HepG2 (cell line): Measurements from ENCODE around the gene DENND4C. TPM values are rescaled to one million over a fixed set of nuclear protein-coding genes. Genes with fewer than 3 reads are reported as not detected.

Source experiments
- ATAC-seq: fragments of 200-7000 bp; cut with Tn5 transposase; 3 replicates; pipeline ENCODE4 v1.9.1; 2020; ENCODE audit warnings: mild to moderate bottlenecking, moderate library complexity
- BruUV-seq: library from RNA; stranded (reverse); fragments of 400-500 nt; replicated peaks from 2 replicates; lab custom pipeline; 2021; lab: Mats Ljungman, UMichigan
- CTCF ChIA-PET: fragments of 300-600 bp; formaldehyde crosslinking; extraction: SDS; loops from one replicate; lab custom pipeline; 2021; ENCODE audit warnings: low total read pairs, inconsistent platforms, low intra/inter-chr PET ratio; lab: Yijun Ruan, JAX
- POLR2A ChIA-PET: fragments of 350-600 bp; sonication (Branson Sonifier 250); formaldehyde crosslinking; loops from one replicate; lab custom pipeline; 2020; ENCODE audit warnings: antibody characterized with exemption, inconsistent platforms; lab: Yijun Ruan, JAX
- DNase-seq: peaks from one replicate; pipeline ENCODE4 v3.0.0-alpha.2; 2015; ENCODE audit warnings: low spot score
- FAIRE-seq: peaks from 3 replicates; lab custom pipeline; 2011; peaks lifted over from hg19 to GRCh38; lab: Jason Lieb, UNC
- H2AFZ ChIP-seq: one replicate; pipeline ENCODE4 v1.6.1; 2011; ENCODE audit warnings: low read length, inconsistent platforms
- H3K27ac ChIP-seq: fragments of 300-600 bp; 3 replicates; pipeline ENCODE4 v1.8.0; 2011; ENCODE audit warnings: mixed run types, mild to moderate bottlenecking, mixed read lengths, low read length, inconsistent platforms; ENCODE audit not compliant: insufficient read depth; ENCODE audit errors: extremely low read length
- H3K27me3 ChIP-seq, 2 experiments: fragments of 200-600 bp in 1 of 2; 2 replicates in 1 of 2; 3 replicates in 1 of 2; pipeline versions ENCODE4 v1.6.0 to v1.8.0; 2011; ENCODE audit warnings: low read length in 2 of 2, mild to moderate bottlenecking in 2 of 2, moderate library complexity in 2 of 2, inconsistent platforms in 1 of 2; ENCODE audit not compliant: insufficient read depth in 2 of 2, control insufficient read depth in 1 of 2
- H3K36me3 ChIP-seq, 2 experiments: fragments of 200-600 bp in 1 of 2; replicated peaks in 1 of 2; 2 replicates in 1 of 2; 3 replicates in 1 of 2; pipeline versions ENCODE4 v1.5.1 to v1.8.0; 2011; ENCODE audit warnings: low read length in 2 of 2, inconsistent platforms in 1 of 2; ENCODE audit not compliant: insufficient read depth in 2 of 2, control insufficient read depth in 1 of 2
- H3K4me1 ChIP-seq: 2 replicates; pipeline ENCODE4 v1.5.1; 2012; ENCODE audit warnings: low read length, inconsistent platforms; ENCODE audit not compliant: insufficient read depth
- H3K4me2 ChIP-seq: 2 replicates; pipeline ENCODE4 v1.6.0; 2011; ENCODE audit warnings: low read depth, low read length, inconsistent platforms
- H3K4me3 ChIP-seq, 3 experiments: fragments of 200-600 bp in 1 of 3; sonication (generic), shearing (Covaris generic) in 1 of 3; replicated peaks in 1 of 3; 2 replicates each; pipeline ENCODE4 v1.5.1; 2011 to 2016; ENCODE audit warnings: low read length in 3 of 3, inconsistent platforms in 2 of 3, low read depth in 2 of 3, mild to moderate bottlenecking in 2 of 3, control low read depth in 1 of 3, mixed read lengths in 1 of 3; ENCODE audit not compliant: insufficient read depth in 1 of 3
- H3K79me2 ChIP-seq: one replicate; pipeline ENCODE4 v1.6.1; 2011; ENCODE audit warnings: low read length, inconsistent platforms; ENCODE audit not compliant: insufficient read depth
- H3K9ac ChIP-seq: 2 replicates; pipeline ENCODE4 v1.6.0; 2011; ENCODE audit warnings: mild to moderate bottlenecking, low read depth, low read length, inconsistent platforms; ENCODE audit not compliant: insufficient read depth
- H3K9me3 ChIP-seq: 2 replicates; pipeline ENCODE4 v1.5.1; 2012; ENCODE audit warnings: mild to moderate bottlenecking, low read length
- H4K20me1 ChIP-seq: 2 replicates; pipeline ENCODE4 v1.6.0; 2011; ENCODE audit warnings: inconsistent platforms, mild to moderate bottlenecking, low read length, moderate library complexity; ENCODE audit not compliant: insufficient read depth
- ARNTL ChIP-seq: sonication (generic); formaldehyde crosslinking; IDR thresholded peaks from 2 replicates; pipeline ENCODE4 v1.4.0; 2020; ENCODE audit warnings: mild to moderate bottlenecking, missing genetic modification reagents
- KDM5A ChIP-seq: fragments of 200-600 bp; sonication (generic); IDR thresholded peaks from 2 replicates; pipeline ENCODE4 v1.7.0; 2018; ENCODE audit warnings: antibody characterized with exemption, mild to moderate bottlenecking, low read length, borderline replicate concordance
- NFYB ChIP-seq: sonication (generic); formaldehyde crosslinking; IDR thresholded peaks from 2 replicates; pipeline ENCODE4 v1.4.0; 2020; ENCODE audit warnings: missing genetic modification reagents
- PTBP1 ChIP-seq: fragments of 200-400 bp; formaldehyde crosslinking; IDR thresholded peaks from 2 replicates; pipeline ENCODE4 v1.6.1; 2018; ENCODE audit warnings: low read length, low read depth; ENCODE audit not compliant: poor library complexity, severe bottlenecking
- ZBTB7A ChIP-seq: sonication (generic); formaldehyde crosslinking; IDR thresholded peaks from 2 replicates; pipeline ENCODE4 v1.8.0; 2022; ENCODE audit warnings: mild to moderate bottlenecking, missing genetic modification reagents
- ZNF672 ChIP-seq: sonication (generic); formaldehyde crosslinking; IDR thresholded peaks from 2 replicates; pipeline ENCODE4 v1.8.1; 2022; ENCODE audit warnings: missing genetic modification reagents
- ZNF891 ChIP-seq: sonication (generic); formaldehyde crosslinking; IDR thresholded peaks from 2 replicates; pipeline ENCODE4 v1.5.0; 2020; ENCODE audit warnings: mild to moderate bottlenecking, missing genetic modification reagents
- WGBS: methylation state at CpG from one replicate; pipeline ENCODE4 v1.1.6; 2017; ENCODE audit warnings: low lambda C conversion rate; 5-methylcytosine and 5-hydroxymethylcytosine counted together
- in situ Hi-C: cut with HindIII; loops from 2 replicates; pipeline ENCODE4 v1.10.0; 2017; ENCODE audit warnings: low pct_unique_long_range_greater_than_20kb; ENCODE audit not compliant: extremely low pct_ligation_motif_present
- intact Hi-C: fragments of 100-400 bp; cut with micrococcal nuclease; formaldehyde crosslinking; loops from one replicate; pipeline ENCODE4 v1.10.0; 2022; ENCODE audit not compliant: unreplicated experiment
- polyA plus RNA-seq, 8 experiments: library from polyadenylated mRNA; depleted of rRNA in 3 of 8; stranded (reverse) in 7 of 8; unstranded in 1 of 8; fragments of >200 nt; fragmentation: Illumina TruSeq in 4 of 8; extraction: Trizol in 4 of 8; gene quantifications; 2 replicates each; pipeline versions ENCODE4 v1.2.1 to v1.2.3, GENCODE V29; 2011 to 2016; ENCODE audit warnings: low read depth in 4 of 8, missing spikeins in 1 of 8, mixed read lengths in 1 of 8; ENCODE audit not compliant: insufficient read depth in 1 of 8
- total RNA-seq, 5 experiments: library from RNA; depleted of rRNA; stranded (reverse); fragments of >200 nt; fragmentation: Illumina TruSeq; extraction: Trizol; gene quantifications; 2 replicates each; pipeline ENCODE4 v1.2.3, GENCODE V29; 2016; ENCODE audit warnings: low read depth in 1 of 5
- TF ChIP-seq, protein P1 (sequence below): sonication (generic); formaldehyde crosslinking; conservative IDR thresholded peaks from 2 replicates; pipeline ENCODE4 v1.4.0; 2020; ENCODE audit warnings: mild to moderate bottlenecking, missing genetic modification reagents, moderate library complexity

Gene DENND4C
- total and polyA plus RNA-seq, 2 of the 13 experiments (the other 11 are each of a cell fraction or from before 2014, with no cell fraction given): 19.1 to 27.2 TPM

DNA sequence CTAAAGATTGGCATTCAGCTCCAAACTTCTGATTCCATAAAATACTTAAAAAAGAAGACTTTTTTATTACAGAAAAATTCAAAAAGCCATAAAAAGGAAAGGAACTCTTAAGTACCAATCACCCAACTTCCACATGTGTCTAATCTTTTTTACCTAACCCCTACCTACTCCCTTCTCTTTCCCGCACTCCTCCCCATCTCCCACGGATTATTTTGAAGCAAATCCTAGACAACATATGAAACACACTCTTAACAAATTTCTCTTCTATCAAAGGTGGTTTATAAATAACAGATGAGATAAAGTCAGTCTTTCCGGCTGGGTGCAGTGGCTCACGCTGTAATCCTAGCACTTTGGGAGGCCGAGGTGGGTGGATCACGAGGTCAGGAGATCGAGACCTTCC, 5.9 kb upstream of the DENND4C start:
- FAIRE-seq (no peak), ATAC-seq (no peak), DNase-seq (no peak)
- H3K27ac ChIP-seq: no peak overlapping the region
- CTCF ChIA-PET: no interaction called here
- POLR2A ChIA-PET: no interaction called here
- H3K36me3 ChIP-seq: no peaks in the 10 kb centered on the region
- no peaks in the 10 kb centered on the region for H3K9me3 ChIP-seq
- no peaks in the 10 kb centered on the region for H3K27me3 ChIP-seq
- H3K4me1 ChIP-seq: peaks cover 8% of the 10 kb centered on the region
- intact Hi-C loops: no loop called here
- no peaks in the 10 kb centered on the region for H4K20me1 ChIP-seq
- BruUV-seq: no TSS peak
- in situ Hi-C loops: no loop called here
- no peak overlapping the region for H3K9ac ChIP-seq
- 96% methylated on average over 7 of the region's 7 CpGs for WGBS
- no peak overlapping the region for H3K4me3 ChIP-seq
- no peaks in the 10 kb centered on the region for H3K79me2 ChIP-seq
- H3K4me2 ChIP-seq: no peak overlapping the region
- no peak for TF ChIP-seq ZNF672
- TF ChIP-seq ZNF891 (CRISPR knock-in tag): no peak
- TF ChIP-seq, protein P1, sequence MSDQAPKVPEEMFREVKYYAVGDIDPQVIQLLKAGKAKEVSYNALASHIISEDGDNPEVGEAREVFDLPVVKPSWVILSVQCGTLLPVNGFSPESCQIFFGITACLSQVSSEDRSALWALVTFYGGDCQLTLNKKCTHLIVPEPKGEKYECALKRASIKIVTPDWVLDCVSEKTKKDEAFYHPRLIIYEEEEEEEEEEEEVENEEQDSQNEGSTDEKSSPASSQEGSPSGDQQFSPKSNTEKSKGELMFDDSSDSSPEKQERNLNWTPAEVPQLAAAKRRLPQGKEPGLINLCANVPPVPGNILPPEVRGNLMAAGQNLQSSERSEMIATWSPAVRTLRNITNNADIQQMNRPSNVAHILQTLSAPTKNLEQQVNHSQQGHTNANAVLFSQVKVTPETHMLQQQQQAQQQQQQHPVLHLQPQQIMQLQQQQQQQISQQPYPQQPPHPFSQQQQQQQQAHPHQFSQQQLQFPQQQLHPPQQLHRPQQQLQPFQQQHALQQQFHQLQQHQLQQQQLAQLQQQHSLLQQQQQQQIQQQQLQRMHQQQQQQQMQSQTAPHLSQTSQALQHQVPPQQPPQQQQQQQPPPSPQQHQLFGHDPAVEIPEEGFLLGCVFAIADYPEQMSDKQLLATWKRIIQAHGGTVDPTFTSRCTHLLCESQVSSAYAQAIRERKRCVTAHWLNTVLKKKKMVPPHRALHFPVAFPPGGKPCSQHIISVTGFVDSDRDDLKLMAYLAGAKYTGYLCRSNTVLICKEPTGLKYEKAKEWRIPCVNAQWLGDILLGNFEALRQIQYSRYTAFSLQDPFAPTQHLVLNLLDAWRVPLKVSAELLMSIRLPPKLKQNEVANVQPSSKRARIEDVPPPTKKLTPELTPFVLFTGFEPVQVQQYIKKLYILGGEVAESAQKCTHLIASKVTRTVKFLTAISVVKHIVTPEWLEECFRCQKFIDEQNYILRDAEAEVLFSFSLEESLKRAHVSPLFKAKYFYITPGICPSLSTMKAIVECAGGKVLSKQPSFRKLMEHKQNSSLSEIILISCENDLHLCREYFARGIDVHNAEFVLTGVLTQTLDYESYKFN (CRISPR knock-in tag): no peak
- TF ChIP-seq KDM5A: no peak
- TF ChIP-seq ARNTL (CRISPR knock-in tag): no peak
- TF ChIP-seq NFYB (CRISPR knock-in tag): no peak
- TF ChIP-seq ZBTB7A (CRISPR knock-in tag): no peak
- no peak for TF ChIP-seq PTBP1
- H2AFZ ChIP-seq: no peak overlapping the region
